ENCODE results near the gene KLF15.

Gene KLF15

GRCh38 chr3:126396536-126396935, 39.3 kb upstream of the KLF15 start:
- Histone ChIP-seq H3K27ac (ENCODE audit: low read depth, low read length) (no peak overlapping the region), H3K27me3 (ENCODE audit: control insufficient read depth, insufficient read depth, low read length) (peaks cover 44% of the 10 kb centered on the region), H3K9me3 (ENCODE audit: control insufficient read depth, insufficient read depth, low read length) (no peaks in the 10 kb centered on the region), H3K4me3 (ENCODE audit: low read depth, low read length) (no peak overlapping the region), H3K36me3 (ENCODE audit: control insufficient read depth, insufficient read depth, low read length) (no peaks in the 10 kb centered on the region), H3K9ac (ENCODE audit: low read depth, low read length) (no peak overlapping the region), H3K4me1 (ENCODE audit: control insufficient read depth, insufficient read depth, low read length) (peaks cover 4% of the 10 kb centered on the region)

- peaks cover 44% of the 10 kb centered on the region for H3K27me3 ChIP-seq (ENCODE audit: control insufficient read depth, insufficient read depth, low read length)
- no peak overlapping the region for H3K9ac ChIP-seq (ENCODE audit: low read depth, low read length)
- no peak overlapping the region for H3K27ac ChIP-seq (ENCODE audit: low read depth, low read length)
- H3K36me3 ChIP-seq (ENCODE audit: control insufficient read depth, insufficient read depth, low read length): no peaks in the 10 kb centered on the region
- H3K4me1 ChIP-seq (ENCODE audit: control insufficient read depth, insufficient read depth, low read length): peaks cover 4% of the 10 kb centered on the region
- H3K9me3 ChIP-seq (ENCODE audit: control insufficient read depth, insufficient read depth, low read length): no peaks in the 10 kb centered on the region
- no peak overlapping the region for H3K4me3 ChIP-seq (ENCODE audit: low read depth, low read length)
These were observed 38.8 kb upstream of the KLF15 start for GRCh38 chr3:126395846-126396513.

- Histone ChIP-seq H3K4me1 (ENCODE audit: control insufficient read depth, insufficient read depth, low read length) (peaks cover 4% of the 10 kb centered on the region), H3K9ac (ENCODE audit: low read depth, low read length) (no peak overlapping the region), H3K27me3 (ENCODE audit: control insufficient read depth, insufficient read depth, low read length) (peaks cover 50% of the 10 kb centered on the region), H3K9me3 (ENCODE audit: control insufficient read depth, insufficient read depth, low read length) (no peaks in the 10 kb centered on the region), H3K4me3 (ENCODE audit: low read depth, low read length) (peak overlapping the region; percentile 43), H3K36me3 (ENCODE audit: control insufficient read depth, insufficient read depth, low read length) (no peaks in the 10 kb centered on the region), H3K27ac (ENCODE audit: low read depth, low read length) (no peak overlapping the region)
These were observed 37.7 kb upstream of the KLF15 start for GRCh38 chr3:126394977-126395321.

- Histone ChIP-seq H3K27me3 (ENCODE audit: control insufficient read depth, insufficient read depth, low read length) (peaks cover 55% of the 10 kb centered on the region), H3K27ac (ENCODE audit: low read depth, low read length) (no peak within 1 kb of the TSS), H3K36me3 (ENCODE audit: control insufficient read depth, insufficient read depth, low read length) (no peaks in the 10 kb centered on the region), H3K9me3 (ENCODE audit: control insufficient read depth, insufficient read depth, low read length) (no peaks in the 10 kb centered on the region), H3K4me3 (ENCODE audit: low read depth, low read length) (peak within 1 kb of the TSS; percentile 43), H3K9ac (ENCODE audit: low read depth, low read length) (no peak within 1 kb of the TSS), H3K4me1 (ENCODE audit: control insufficient read depth, insufficient read depth, low read length) (peaks cover 7% of the 10 kb centered on the region)
These were observed 37.2 kb upstream of the KLF15 start, which contains the start of gene CFAP100 for GRCh38 chr3:126394179-126394976. Gene CFAP100, plus strand, starts transcription at chr3:126394909. Its CDS starts 1,092 bp downstream, at chr3:126396001.

GRCh38 chr3:126393563-126393962, 36.4 kb upstream of the KLF15 start:
- H3K4me1 ChIP-seq (ENCODE audit: control insufficient read depth, insufficient read depth, low read length): peaks cover 8% of the 10 kb centered on the region
- H3K4me3 ChIP-seq (ENCODE audit: low read depth, low read length): no peak overlapping the region
- peaks cover 55% of the 10 kb centered on the region for H3K27me3 ChIP-seq (ENCODE audit: control insufficient read depth, insufficient read depth, low read length)
- H3K9me3 ChIP-seq (ENCODE audit: control insufficient read depth, insufficient read depth, low read length): no peaks in the 10 kb centered on the region
- H3K36me3 ChIP-seq (ENCODE audit: control insufficient read depth, insufficient read depth, low read length): no peaks in the 10 kb centered on the region
- H3K9ac ChIP-seq (ENCODE audit: low read depth, low read length): no peak overlapping the region
- H3K27ac ChIP-seq (ENCODE audit: low read depth, low read length): no peak overlapping the region

- no peaks in the 10 kb centered on the region for H3K36me3 ChIP-seq (ENCODE audit: control insufficient read depth, insufficient read depth, low read length)
- peaks cover 8% of the 10 kb centered on the region for H3K4me1 ChIP-seq (ENCODE audit: control insufficient read depth, insufficient read depth, low read length)
- no peak overlapping the region for H3K9ac ChIP-seq (ENCODE audit: low read depth, low read length)
- no peak overlapping the region for H3K27ac ChIP-seq (ENCODE audit: low read depth, low read length)
- peaks cover 55% of the 10 kb centered on the region for H3K27me3 ChIP-seq (ENCODE audit: control insufficient read depth, insufficient read depth, low read length)
- H3K9me3 ChIP-seq (ENCODE audit: control insufficient read depth, insufficient read depth, low read length): no peaks in the 10 kb centered on the region
- H3K4me3 ChIP-seq (ENCODE audit: low read depth, low read length): no peak overlapping the region
These were observed 35.0 kb upstream of the KLF15 start for GRCh38 chr3:126392246-126392645.

- Histone ChIP-seq H3K9ac (ENCODE audit: low read depth, low read length) (no peak overlapping the region), H3K36me3 (ENCODE audit: control insufficient read depth, insufficient read depth, low read length) (no peaks in the 10 kb centered on the region), H3K9me3 (ENCODE audit: control insufficient read depth, insufficient read depth, low read length) (no peaks in the 10 kb centered on the region), H3K27me3 (ENCODE audit: control insufficient read depth, insufficient read depth, low read length) (peaks cover 55% of the 10 kb centered on the region), H3K4me1 (ENCODE audit: control insufficient read depth, insufficient read depth, low read length) (peaks cover 8% of the 10 kb centered on the region), H3K4me3 (ENCODE audit: low read depth, low read length) (no peak overlapping the region), H3K27ac (ENCODE audit: low read depth, low read length) (no peak overlapping the region)
These were observed 34.4 kb upstream of the KLF15 start for GRCh38 chr3:126391631-126392030.

GRCh38 chr3:126390751-126391150, 33.5 kb upstream of the KLF15 start:
- peaks cover 8% of the 10 kb centered on the region for H3K4me1 ChIP-seq (ENCODE audit: control insufficient read depth, insufficient read depth, low read length)
- H3K9me3 ChIP-seq (ENCODE audit: control insufficient read depth, insufficient read depth, low read length): no peaks in the 10 kb centered on the region
- no peak overlapping the region for H3K9ac ChIP-seq (ENCODE audit: low read depth, low read length)
- H3K27me3 ChIP-seq (ENCODE audit: control insufficient read depth, insufficient read depth, low read length): peaks cover 50% of the 10 kb centered on the region
- H3K27ac ChIP-seq (ENCODE audit: low read depth, low read length): no peak overlapping the region
- H3K36me3 ChIP-seq (ENCODE audit: control insufficient read depth, insufficient read depth, low read length): no peaks in the 10 kb centered on the region
- no peak overlapping the region for H3K4me3 ChIP-seq (ENCODE audit: low read depth, low read length)

GRCh38 chr3:126390201-126390600, 33.0 kb upstream of the KLF15 start:
- no peak overlapping the region for H3K4me3 ChIP-seq (ENCODE audit: low read depth, low read length)
- H3K9me3 ChIP-seq (ENCODE audit: control insufficient read depth, insufficient read depth, low read length): no peaks in the 10 kb centered on the region
- H3K27me3 ChIP-seq (ENCODE audit: control insufficient read depth, insufficient read depth, low read length): peaks cover 45% of the 10 kb centered on the region
- H3K36me3 ChIP-seq (ENCODE audit: control insufficient read depth, insufficient read depth, low read length): no peaks in the 10 kb centered on the region
- no peak overlapping the region for H3K9ac ChIP-seq (ENCODE audit: low read depth, low read length)
- H3K4me1 ChIP-seq (ENCODE audit: control insufficient read depth, insufficient read depth, low read length): peaks cover 6% of the 10 kb centered on the region
- H3K27ac ChIP-seq (ENCODE audit: low read depth, low read length): no peak overlapping the region

GRCh38 chr3:126389794-126390146, 32.6 kb upstream of the KLF15 start:
- peaks cover 4% of the 10 kb centered on the region; the same call in 1 of the 2 replicates for H3K4me1 ChIP-seq (ENCODE audit: control insufficient read depth, insufficient read depth, low read length)
- H3K9me3 ChIP-seq (ENCODE audit: control insufficient read depth, insufficient read depth, low read length): no peaks in the 10 kb centered on the region
- H3K27ac ChIP-seq (ENCODE audit: low read depth, low read length): no peak overlapping the region
- H3K9ac ChIP-seq (ENCODE audit: low read depth, low read length): no peak overlapping the region
- no peak overlapping the region for H3K4me3 ChIP-seq (ENCODE audit: low read depth, low read length)
- no peaks in the 10 kb centered on the region for H3K36me3 ChIP-seq (ENCODE audit: control insufficient read depth, insufficient read depth, low read length)
- H3K27me3 ChIP-seq (ENCODE audit: control insufficient read depth, insufficient read depth, low read length): peaks cover 41% of the 10 kb centered on the region

- Histone ChIP-seq H3K27ac (ENCODE audit: low read depth, low read length) (peak overlapping the region; percentile 77), H3K4me3 (ENCODE audit: low read depth, low read length) (peak overlapping the region; percentile 40), H3K36me3 (ENCODE audit: control insufficient read depth, insufficient read depth, low read length) (no peaks in the 10 kb centered on the region), H3K4me1 (ENCODE audit: control insufficient read depth, insufficient read depth, low read length) (peaks cover 4% of the 10 kb centered on the region; the same call in 1 of the 2 replicates), H3K27me3 (ENCODE audit: control insufficient read depth, insufficient read depth, low read length) (peaks cover 35% of the 10 kb centered on the region), H3K9ac (ENCODE audit: low read depth, low read length) (peak overlapping the region; percentile 59; the same call in 1 of the 2 replicates), H3K9me3 (ENCODE audit: control insufficient read depth, insufficient read depth, low read length) (no peaks in the 10 kb centered on the region)
These were observed 32.0 kb upstream of the KLF15 start for GRCh38 chr3:126389112-126389793.

Data from HUES48 (cell line).